Body of pancreas (tissue), 4 donors: Measurements from ENCODE around the gene SLC22A23.

Experiments used
- POLR2A ChIP-seq, 3 donors: fragments of 450-650 bp; IDR thresholded peaks; one replicate each; pipeline ENCODE4 v1.6.1; 2016; ENCODE audit warnings: antibody characterized with exemption in 3 of 3, mild to moderate bottlenecking in 2 of 3
- TF ChIP-seq, protein P1 (sequence below), 7 experiments: fragments of 450-650 bp in 4 of 7; fragments of 200-600 bp in 3 of 7; sonication (generic) in 3 of 7; IDR thresholded peaks; one replicate each; pipeline ENCODE4 v1.5.1; 2016 to 2019; ENCODE audit warnings: antibody characterized with exemption in 7 of 7

DNA sequence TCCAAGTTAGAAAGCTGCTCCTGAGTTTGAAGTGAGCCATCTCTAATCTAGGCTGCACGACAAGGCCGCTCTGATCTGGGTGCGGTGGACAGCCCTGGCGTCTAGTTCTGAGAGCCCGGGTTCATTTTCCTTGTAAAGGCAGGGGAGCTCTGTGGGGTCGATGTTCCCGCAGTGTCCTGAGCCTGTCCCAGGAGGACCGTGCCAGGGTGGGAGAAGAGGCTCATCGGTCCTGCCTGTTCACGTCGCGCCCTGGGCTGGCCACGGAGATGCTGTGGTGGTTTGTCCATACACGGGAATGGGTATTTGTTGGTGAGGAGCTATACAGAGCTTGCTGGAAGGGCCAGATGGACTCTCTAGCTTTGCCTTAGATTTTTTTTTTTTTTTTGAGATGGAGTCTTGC is 171.1 kb downstream of the SLC22A23 start:
- no peak for TF ChIP-seq POLR2A (IDR thresholded peaks at IDR 0.05)
- TF ChIP-seq, protein P1, sequence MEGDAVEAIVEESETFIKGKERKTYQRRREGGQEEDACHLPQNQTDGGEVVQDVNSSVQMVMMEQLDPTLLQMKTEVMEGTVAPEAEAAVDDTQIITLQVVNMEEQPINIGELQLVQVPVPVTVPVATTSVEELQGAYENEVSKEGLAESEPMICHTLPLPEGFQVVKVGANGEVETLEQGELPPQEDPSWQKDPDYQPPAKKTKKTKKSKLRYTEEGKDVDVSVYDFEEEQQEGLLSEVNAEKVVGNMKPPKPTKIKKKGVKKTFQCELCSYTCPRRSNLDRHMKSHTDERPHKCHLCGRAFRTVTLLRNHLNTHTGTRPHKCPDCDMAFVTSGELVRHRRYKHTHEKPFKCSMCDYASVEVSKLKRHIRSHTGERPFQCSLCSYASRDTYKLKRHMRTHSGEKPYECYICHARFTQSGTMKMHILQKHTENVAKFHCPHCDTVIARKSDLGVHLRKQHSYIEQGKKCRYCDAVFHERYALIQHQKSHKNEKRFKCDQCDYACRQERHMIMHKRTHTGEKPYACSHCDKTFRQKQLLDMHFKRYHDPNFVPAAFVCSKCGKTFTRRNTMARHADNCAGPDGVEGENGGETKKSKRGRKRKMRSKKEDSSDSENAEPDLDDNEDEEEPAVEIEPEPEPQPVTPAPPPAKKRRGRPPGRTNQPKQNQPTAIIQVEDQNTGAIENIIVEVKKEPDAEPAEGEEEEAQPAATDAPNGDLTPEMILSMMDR (IDR thresholded peaks at IDR 0.05): no peak
